Right renal cortex interstitium (tissue), 3 donors: ENCODE results near the gene KCNMB2. TPM values are rescaled to one million over a fixed set of nuclear protein-coding genes. Genes with fewer than 3 reads are reported as not detected.
"Not testable (repeated sequence)": the region's sequence is repeated elsewhere in the genome, so short reads cannot be mapped to it uniquely, and the experiment has no call there.

ENCODE experiments used
- DNase-seq, 3 donors: peaks; one replicate each; pipeline ENCODE4 v3.0.0-alpha.2; 2013; ENCODE audit warnings: low read depth in 3 of 3, low spot score in 2 of 3
- polyA plus RNA-seq, 3 donors: library from polyadenylated mRNA; unstranded; fragments of 120-200 nt; gene quantifications; one replicate each; pipeline ENCODE4 v1.2.1, GENCODE V29; 2013; ENCODE audit not compliant: insufficient read length in 3 of 3

KCNMB2 gene
- polyA plus RNA-seq, 3 donors = 26.9 to 33.9 (median 31.0) TPM

- no peak for DNase-seq
Measured at GRCh38 chr3:178518660-178519396, 17.4 kb upstream of the KCNMB2 start.

DNA sequence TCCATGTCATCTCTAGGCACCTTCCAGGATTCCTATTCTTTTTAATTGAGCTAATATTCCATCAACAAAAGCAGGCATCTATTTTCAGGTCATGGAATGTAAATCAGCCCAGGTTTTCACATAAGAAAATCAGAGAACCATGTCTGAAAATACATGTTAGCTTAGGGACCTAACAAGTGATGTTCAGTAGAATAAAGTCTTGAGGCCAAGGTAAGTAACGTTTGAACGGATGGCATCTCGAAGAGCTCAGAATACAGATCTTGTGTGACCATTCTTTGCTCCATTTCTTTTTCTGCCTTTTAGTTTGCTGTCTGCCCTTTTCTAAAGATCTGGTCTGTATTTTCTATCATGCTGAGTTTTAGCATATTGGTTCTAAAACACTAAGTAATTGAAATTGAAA lies 16.5 kb upstream of the KCNMB2 start:
- no peak for DNase-seq

DNA sequence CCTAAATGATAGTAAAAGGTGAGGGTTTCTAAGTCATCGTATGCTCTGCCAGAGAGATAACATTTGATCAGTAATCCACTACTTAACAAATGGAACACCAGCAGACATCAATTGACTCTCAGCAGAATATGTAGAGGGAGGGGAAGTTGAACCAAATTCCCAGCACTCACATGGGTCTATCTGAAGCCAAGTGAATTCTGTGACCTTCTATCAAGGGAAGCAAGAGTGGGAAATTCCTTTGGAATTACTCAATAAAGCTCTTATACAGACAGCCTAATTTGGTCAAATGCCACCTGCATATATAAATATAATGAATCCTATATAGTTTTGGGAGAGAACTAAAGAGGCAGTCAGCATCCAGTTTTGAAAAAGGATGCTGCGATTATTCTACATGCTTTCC lies 15.8 kb upstream of the KCNMB2 start:
- DNase-seq = no peak

- no peak for DNase-seq
Measured at GRCh38 chr3:178522200-178523052, 13.8 kb upstream of the KCNMB2 start.

GRCh38 chr3:178525251-178525650 lies 11.0 kb upstream of the KCNMB2 start:
- no peak for DNase-seq

- DNase-seq = no peak
Measured at GRCh38 chr3:178526291-178526690, 9.9 kb upstream of the KCNMB2 start.

- no peak for DNase-seq
Measured at GRCh38 chr3:178527981-178528380, 8.3 kb upstream of the KCNMB2 start.

DNA sequence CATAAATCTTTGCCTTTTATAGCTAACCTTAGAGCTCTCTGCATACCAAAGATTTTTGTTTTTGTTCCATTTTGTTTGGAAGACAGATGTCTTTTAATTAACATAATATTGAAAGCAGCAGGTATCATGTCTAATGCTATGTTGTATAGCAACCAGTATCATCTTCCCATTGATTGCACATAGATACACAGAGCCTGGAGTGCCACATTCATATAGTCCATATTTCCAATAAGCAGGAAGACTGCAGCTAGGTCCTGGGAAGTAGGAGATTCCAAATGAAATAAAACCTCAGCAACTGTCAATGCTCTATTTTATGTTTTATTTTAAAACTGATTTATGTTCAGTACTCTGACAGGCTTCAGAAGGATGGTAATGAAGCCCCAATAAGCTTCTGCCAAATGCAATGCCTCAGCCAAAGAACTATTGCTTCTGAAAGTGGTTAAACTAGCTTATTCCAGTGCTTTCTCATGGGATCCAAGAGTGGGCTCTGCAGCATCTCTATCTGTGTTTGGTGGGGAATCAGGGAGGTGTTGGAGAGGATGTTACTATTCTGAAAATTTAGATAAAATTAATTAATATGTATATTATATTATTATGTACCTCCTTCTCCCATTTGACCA lies 6.5 kb upstream of the KCNMB2 start:
- no peak for DNase-seq

- DNase-seq = no peak
Measured at GRCh38 chr3:178532476-178532875, 3.8 kb upstream of the KCNMB2 start.

- DNase-seq = no peak
Measured at GRCh38 chr3:178537122-178537705, 978 bp downstream of the KCNMB2 start.

DNA sequence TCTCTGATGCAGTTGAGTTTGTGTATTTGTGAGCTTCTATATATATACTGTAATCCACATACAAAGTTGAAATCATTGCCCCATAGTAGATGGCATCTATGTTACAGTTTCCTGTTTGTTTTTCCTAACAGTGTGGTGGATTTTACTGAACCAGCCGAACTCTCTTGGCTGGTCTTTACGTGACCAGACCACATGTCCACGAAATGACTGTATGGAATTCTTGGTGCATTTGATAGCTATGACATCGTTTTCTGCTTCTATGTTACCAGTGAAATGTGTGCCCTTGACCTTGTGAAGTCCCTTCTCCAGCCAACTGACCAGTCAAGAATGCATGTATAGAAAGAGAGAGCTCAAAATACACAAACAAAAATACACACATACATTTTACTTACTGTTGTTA lies 1.8 kb downstream of the KCNMB2 start:
- DNase-seq = no peak

DNA sequence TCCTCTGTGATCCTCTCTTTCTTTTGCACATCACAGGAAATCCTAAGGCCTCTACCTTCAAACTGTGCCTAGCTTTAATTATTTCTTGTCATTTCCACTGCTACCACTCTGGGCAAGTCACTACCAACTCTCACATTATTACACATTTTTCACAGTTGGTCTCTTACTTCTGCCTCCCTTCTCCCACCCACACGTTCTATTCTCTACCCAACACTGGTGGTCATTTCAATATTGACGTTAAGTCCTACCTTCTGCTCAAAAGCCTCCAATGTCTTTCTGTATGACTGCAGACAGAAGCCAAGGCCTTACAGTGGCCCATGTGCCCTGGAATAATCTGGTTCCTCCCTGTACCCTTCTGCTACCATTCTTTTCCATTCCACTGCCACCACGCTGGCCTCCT lies 3.9 kb downstream of the KCNMB2 start:
- no peak for DNase-seq

DNA sequence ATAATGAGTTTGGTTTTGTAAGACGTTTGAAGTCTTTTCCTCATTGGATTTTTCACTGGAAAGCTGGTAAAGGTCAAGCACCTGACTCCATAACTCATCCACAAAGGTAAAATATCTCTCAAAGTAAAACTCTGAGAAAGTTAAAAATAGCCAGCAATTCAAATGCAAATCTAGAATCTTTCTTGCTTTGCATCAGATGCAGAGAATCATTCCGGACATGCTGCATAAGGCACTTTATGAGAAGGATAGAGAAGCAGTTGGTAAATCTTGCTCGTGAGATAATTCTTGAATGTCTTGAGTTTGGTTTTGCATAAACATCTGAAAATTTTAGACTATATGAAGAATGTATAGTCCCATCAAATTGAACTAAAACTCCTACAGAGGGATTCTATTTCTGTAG lies 9.1 kb downstream of the KCNMB2 start:
- no peak for DNase-seq

DNA sequence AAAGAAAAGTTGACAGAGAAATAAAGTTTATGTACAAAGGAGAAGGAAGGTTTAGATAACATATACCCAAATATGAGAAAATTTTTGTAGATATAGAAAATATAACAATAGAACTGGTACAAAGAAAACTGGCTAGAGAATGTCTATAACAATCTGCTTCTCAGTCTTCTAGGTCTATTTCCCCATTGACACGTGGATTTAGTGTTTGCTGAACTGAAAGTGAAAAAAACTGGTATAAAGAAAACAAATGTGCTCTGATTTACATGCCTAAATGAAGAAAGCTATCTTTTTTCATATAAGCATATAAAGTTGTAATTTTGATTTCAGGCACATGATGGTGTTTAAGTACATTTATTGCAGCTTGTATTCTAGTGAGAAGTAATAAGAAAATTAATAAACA lies 9.8 kb downstream of the KCNMB2 start:
- no peak for DNase-seq

DNA sequence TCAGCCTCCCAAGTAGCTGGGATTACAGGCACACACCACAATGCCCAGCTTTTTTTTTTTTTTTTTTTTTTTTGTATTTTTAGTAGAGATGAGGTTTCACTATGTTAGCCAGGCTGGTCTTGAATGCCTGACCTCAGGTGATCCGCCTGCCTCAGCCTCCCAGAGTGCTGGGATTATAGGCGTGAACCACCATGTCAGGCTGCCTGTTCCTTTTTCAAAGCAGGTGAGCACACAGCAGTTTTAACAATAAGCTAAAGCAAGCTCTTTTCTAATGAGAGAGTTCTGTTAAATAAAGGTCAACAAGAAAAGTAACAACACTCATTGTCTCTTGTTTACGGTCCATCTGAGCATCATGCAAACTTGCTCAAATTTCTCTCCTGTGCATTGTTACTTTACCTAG lies 13.2 kb downstream of the KCNMB2 start:
- DNase-seq = not testable (repeated sequence)

DNA sequence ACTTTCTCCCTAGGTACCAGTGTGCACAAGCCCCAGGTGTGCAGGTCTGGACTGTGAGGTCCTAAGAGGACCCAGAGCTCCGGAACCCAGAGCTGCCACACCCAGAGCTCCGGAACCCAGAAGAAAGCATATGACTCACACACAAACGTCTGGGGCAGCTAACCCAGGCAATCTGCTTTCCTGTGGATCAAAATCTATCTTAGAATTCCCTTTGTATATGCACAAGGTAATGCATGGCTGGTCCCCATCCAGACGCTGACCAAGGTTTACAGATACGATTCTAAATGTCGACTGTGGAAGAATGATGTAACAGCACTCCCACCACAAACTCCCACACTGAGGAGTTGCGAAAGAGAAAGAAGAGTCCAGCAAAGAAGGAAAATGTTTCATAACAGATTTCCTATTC lies 15.7 kb downstream of the KCNMB2 start:
- no peak for DNase-seq

- no peak for DNase-seq
Measured at GRCh38 chr3:178558637-178559036, 22.4 kb downstream of the KCNMB2 start.

DNA sequence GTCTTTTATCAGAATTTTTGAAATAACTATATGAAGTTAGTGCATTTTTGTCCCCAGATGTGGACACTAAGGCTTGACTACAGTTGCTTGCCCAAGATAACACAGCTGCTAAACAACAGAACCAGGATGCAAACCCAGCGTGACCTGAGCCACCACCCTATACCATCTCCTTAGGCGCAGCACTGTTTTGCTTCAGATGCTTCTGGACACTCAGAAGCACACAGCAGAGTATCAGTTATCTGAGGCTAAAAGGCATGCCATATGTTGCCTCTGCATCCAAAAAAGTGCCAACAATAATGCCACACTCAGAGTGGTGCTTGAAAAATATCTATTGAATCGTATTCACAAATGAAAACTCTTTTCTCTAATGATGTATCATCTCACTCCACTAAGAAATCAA lies 24.5 kb downstream of the KCNMB2 start:
- DNase-seq = no peak

DNA sequence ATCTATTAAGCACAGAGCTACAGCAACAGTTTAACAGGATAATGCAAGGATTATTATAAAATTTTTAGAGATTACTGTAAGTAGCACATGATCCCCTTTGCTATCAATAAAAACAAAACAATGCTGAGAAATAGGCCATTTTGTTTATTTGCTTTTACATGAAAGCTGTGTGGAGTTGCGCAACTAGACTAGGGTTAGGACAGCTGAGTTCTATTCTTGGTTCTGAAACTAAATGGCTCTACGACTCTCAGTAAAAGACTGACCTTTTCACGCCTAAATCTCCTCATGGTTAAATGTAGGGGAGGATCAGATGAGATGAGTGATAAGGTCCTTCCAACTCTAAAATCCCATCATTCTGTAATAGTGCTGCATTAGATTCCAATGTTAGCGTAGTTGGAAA lies 25.0 kb downstream of the KCNMB2 start:
- DNase-seq = no peak

GRCh38 chr3:178562143-178562946 lies 26.1 kb downstream of the KCNMB2 start:
- no peak for DNase-seq

DNA sequence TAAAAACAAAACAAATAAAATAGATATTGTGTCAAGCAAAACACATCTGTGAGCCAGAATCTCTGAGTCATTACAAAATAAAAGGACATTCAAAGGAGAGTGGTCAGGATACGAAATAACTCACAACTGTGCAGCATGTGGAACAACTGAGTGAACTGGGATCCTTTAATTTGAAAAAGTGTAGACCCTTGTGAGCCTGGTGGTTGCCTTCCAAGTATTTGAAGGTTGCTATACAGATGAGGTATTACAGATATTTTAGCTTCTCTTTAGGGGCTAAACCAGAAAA lies 26.7 kb downstream of the KCNMB2 start:
- DNase-seq = no peak
